ENCODE results near the gene TSPEAR.

Gene TSPEAR

DNA sequence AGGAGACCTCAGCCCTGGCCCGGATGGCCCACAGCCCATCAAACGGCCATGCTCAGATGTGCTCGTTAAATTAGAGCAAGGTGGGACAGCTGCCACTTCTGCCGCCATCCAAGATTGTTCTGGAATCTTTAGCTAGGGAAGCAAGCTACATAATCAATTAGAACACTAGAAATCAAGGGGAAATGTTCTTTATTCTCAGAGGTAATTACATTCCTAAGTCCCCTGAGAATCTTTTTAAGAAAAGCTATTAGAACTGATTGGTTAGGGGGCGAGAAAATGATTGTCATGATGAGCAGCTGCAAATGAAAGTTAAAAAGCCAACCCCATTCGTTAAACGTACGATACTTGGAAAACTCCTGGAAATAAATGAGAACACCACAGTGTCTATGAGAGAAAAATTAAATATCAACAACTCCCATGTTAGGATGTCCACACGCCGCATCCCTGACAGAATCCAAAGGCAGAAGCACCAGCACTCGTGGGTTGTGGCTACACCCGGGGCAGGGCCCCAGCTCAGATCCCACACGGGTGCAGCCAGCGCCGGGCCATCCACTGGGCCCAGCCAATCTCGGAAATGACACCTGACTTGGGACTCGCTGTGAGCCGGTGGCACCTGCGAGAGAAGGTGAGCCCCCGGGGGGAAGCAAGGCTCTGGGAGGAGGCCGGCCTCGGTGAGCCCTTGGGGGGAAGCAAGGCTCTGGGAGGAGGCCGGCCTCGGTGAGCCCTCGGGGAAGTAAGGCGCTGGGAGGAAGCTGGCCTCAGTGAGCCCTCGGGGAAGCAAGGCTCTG, 209.0 kb downstream of the TSPEAR start:
- no peak for DNase-seq (ENCODE audit: low spot score)

DNA sequence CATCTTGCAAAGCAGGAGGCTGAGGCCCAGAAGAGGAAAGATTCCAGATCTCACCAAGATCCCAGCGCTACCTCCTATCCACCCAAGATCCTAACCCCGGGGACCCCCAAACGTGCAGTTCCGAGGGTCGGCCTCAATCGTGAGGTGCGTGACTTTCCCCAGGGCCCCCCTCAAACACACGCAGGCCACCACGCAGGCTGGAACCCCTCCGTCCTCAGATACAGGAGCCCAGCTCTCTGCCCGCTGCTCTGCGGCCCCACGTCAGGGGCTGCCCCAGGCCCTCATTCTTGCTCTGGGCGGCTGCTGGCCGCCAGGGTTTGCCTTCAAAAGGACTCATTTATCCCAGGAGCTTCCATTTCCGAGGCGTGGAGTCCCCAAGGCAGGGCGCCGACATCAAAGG, 211.3 kb downstream of the TSPEAR start:
- no peak for DNase-seq (ENCODE audit: low spot score)

DNA sequence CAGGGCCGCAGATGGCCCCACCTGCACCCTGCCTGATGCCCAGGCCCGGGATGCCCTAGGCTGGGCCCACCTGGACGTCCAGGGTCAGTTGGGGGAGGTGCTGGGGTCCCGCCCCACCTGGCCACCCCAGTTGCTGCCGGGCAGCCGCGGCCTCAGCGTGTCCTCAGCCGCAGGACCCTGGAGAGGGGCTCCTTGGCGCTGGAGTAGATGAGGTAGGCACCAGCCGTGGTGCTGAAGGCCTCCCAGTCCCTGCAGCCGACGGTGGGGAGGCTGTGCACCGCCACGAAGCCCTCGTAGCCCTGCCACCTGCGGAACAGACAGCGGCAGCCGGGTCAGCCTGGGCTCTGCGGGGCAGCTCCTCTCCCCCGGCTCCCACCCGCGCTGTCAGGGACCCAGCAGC, 211.7 kb downstream of the TSPEAR start:
- DNase-seq (ENCODE audit: low spot score): no peak

- DNase-seq (ENCODE audit: low spot score): no peak
Measured at GRCh38 chr21:44499211-44499560, 212.2 kb downstream of the TSPEAR start.

- no peak for DNase-seq (ENCODE audit: low spot score)
Measured at GRCh38 chr21:44498280-44499210, 212.8 kb downstream of the TSPEAR start.

GRCh38 chr21:44497703-44498126, 213.7 kb downstream of the TSPEAR start:
- peak; percentile 50 for DNase-seq (ENCODE audit: low spot score)

DNA sequence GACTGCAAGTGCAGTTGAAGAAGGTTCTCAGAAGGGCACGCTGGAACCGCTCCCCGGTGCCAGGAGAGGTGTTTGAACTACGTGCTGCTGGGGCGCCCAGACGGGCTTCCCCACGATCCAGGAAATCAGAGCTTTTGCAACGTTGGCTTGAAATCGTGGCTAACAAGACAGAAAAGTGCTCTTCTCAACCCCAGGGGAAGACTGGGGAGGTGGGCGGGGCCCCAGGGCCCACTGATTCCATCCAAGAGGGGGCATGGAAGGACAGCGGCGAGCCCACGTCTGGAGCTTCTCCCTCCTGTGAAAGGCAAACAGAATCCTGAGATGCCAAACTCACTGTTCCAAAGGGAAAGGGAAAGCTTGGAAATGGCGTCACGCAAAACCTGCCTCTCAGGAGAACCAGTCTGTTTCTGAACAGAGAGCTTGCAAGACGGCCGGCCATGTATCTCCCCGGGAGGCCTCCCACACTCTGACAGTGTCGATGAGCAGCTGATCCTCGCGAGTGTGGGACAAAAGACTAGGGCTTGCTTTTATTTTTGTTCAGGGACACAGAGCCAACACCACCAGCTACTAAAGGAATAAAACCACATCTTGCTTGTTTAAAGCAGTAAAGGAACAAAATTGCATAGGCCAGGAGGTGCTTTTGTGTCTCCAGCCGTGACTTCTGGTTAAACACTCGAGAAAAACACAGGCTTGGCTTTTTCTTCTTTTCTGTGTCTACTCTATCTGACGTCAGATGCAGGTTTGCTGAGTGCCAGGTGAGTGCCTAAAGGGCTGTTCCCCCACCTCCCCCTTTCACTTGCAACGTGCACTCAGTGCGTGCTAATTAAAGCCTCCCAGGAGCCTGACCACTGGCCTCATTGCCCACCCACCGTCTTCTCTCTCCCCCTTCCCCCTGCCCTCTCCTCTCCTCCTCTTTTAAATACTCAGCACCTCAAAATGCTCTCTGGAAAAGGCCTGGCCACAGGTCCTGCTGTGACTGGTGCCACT, 214.5 kb downstream of the TSPEAR start:
- peak; percentile 21 for DNase-seq (ENCODE audit: low spot score)

- no peak for DNase-seq (ENCODE audit: low spot score)
Measured at GRCh38 chr21:44495611-44496563, 215.5 kb downstream of the TSPEAR start.

- no peak for DNase-seq (ENCODE audit: low spot score)
Measured at GRCh38 chr21:44494956-44495355, 216.4 kb downstream of the TSPEAR start.

- no peak for DNase-seq (ENCODE audit: low spot score)
Measured at GRCh38 chr21:44494418-44494817, 217.0 kb downstream of the TSPEAR start.

DNA sequence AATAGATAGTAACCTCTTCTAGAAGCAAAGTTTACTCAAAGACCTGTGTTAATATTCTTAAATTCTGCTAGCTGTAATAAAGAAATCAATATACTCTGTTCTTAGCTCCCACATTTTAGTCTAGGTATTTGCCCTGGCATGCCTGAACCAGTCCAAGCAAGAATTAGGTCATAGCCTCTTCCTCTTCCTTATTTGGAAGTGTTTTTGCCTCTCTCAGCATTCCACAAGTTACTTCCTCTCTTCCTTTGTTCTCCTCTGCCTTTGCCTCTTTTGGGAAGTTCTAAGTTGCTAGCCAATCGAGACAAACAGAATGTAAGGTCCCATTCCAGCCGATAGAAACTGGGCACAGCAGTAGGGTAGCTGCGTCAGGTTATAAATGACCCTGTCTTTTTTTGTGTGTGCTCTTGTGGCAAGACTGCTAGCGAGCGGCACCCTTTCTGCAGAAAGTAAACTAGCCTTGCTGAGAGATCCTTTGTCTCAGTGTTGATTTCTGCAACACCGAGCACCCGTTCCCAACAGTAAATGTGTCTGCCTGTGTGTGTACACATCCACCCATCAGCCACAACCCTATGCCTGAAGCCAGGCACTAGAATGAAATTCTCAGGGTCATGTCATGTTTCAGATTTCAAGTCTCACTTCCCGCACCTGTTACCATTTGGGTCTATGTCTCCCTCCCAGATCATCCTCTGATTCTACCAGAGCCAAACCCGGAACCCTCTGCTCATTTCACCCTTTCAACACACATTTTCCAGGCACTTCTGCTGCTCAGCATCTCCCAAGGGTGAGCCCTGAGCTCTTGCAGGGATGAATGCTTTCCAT, 218.6 kb downstream of the TSPEAR start:
- no peak for DNase-seq (ENCODE audit: low spot score)

DNA sequence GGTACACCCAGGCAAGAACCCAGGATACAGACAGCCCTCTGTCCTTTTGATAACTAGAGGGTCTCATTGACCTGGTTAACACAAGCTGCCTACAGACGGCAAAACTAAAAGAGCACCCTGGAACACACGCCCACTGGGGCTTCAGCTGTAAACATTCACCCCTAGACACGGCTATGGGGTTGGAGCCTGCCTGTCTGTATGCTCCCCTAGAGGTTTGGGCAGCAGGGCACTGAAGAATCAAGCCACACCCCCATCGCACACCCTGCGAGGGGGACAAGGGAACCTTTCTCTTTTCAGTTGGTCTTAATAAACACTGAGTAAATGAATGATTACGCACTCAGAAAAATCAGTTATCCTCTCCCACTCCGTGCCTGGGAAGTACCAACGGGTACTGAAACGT, 220.6 kb downstream of the TSPEAR start:
- no peak for DNase-seq (ENCODE audit: low spot score)

DNA sequence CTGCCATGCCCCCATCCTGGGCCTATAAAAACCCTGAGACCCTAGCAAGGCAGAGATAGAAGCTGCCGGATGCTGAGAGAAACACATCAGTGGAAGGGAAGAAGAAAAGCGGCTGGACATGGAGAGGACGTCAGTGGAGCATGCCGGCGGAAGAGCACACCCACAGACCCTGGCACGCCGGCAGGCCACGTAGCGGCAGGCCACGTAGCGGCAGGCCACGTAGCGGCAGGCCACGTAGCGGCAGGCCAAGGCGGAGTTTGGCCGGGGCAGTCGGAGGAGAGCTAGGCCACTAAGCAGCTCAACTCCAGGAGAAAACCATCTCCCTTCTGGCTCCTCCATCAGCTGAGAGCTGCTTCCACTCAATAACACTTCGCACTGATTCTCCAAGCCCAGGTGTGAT, 221.0 kb downstream of the TSPEAR start:
- DNase-seq (ENCODE audit: low spot score): no peak

DNA sequence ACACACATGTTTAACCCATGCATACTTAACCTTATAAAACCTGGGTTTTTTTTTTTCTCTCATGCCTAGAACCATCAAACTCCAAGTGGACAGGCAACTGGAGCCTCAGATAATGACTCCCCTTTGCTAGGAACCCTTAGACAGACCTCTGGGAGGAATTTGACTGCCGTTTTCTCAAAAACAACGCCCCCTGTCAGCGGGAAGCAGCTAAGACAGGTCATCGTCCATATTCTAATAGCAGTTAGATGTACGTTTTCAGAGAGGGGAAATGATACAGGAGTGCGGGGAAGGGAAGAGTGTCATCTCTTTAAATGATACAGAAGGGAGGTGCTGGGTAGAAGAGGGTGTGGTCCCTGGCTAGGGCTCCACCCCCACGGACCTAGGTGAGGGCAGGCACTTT, 221.4 kb downstream of the TSPEAR start:
- DNase-seq (ENCODE audit: low spot score): no peak

DNA sequence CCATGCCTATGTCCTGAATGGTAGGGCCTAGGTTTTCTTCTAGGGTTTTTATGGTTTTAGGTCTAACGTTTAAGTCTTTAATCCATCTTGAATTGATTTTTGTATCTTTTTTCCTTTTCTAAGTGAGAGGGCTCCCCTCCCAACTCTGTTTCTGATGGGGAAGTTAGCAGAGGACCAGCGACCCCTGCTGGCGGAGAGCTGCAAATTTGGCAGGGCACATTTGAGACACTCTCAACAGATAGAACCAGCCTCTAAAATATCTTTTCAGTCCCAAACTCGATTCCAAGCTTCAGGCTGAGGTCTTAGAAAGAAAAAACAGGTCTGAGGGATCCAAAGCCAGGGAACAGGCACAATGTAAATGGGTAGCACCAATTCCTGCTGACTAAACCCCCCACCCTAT, 223.5 kb downstream of the TSPEAR start:
- no peak for DNase-seq (ENCODE audit: low spot score)

DNA sequence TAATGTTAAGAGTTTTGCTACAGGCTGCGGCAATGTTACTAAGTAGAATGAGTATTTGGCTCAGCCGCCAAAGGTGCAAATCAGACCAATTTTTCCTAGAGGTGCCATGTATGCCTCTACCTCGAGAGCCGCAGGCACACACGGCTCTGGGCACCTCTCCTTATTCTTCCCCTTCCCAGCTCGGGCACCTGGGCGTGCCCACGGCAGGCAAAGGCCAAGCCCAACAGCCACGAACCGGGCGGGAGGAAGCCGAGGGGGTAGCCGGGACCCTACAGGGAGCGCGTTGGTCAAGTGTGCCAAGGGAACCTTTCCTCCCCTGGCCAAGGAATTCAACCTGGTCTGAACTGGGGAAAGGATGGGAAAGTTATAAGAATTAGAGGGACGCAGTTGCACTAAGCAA, 225.1 kb downstream of the TSPEAR start:
- DNase-seq (ENCODE audit: low spot score): no peak

DNA sequence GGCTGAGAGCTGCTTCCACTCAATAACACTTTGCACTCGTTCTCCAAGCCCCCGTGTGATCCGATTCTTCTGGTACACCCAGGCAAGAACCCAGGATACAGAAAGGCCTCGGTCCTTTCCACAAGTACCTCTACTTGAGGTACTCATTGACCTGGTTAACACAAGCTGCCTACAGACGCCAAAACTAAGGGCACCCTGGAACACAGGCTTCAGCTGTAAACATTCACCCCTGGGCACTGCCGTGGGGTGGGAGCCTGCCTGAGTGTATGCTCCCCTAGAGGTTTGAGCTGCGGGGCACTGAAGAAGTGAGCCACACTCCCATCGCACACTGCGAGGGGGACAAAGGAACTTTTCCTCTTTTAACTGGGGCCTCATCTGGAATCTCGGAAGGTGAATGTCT, 225.6 kb downstream of the TSPEAR start:
- no peak for DNase-seq (ENCODE audit: low spot score)

DNA sequence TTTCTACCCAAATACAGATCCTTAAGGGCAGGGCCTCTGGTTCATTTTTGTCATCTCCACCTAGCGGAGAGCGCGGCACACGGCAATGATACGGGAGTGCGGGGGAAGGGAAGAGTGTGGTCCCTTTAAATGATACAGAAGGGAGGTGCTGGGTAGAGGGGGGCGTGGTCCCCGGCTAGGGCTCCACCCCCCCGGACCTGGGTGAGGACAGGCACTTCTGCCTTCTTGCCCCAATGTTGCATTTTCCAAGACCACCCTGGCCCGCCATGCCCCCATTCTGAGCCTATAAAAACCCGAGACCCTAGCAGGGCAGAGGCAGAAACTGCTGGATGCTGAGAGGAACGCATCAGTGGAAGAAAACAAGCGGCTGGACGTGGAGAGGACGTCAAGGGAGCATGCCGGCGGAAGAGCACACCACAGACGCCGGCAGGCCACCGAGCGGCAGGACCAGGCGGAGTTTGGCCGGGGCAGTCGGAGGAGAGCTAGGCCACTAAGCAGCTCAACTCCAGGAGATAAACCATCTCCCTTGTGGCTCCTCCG, 226.0 kb downstream of the TSPEAR start:
- no peak for DNase-seq (ENCODE audit: low spot score)

- DNase-seq (ENCODE audit: low spot score): no peak
Measured at GRCh38 chr21:44484498-44485253, 226.7 kb downstream of the TSPEAR start.

Measured in Ammon's horn (tissue), 1 donor.